SH-SY5Y (cell line): ENCODE results near the gene OR9A2.

Source experiments
- GATA2 ChIP-seq: IDR thresholded peaks from 2 replicates; pipeline ENCODE4 v1.6.1; 2011; ENCODE audit warnings: mild to moderate bottlenecking, low read depth, low read length
- GATA3 ChIP-seq: IDR thresholded peaks from 2 replicates; pipeline ENCODE4 v1.6.1; 2011; ENCODE audit warnings: low read depth, mild to moderate bottlenecking, low read length, moderate library complexity

- TF ChIP-seq GATA2 (no peak), GATA3 (no peak)
Measured at GRCh38 chr7:142983825-142984224, 43.1 kb downstream of the OR9A2 start.
